Fibroblast of lung (primary cell): Measurements from ENCODE around the gene LARP1.

Experiments
- CTCF ChIP-seq, 2 donors: IDR thresholded peaks in 1 of 2; conservative IDR thresholded peaks in 1 of 2; 1 replicate in 1 of 2; 2 replicates in 1 of 2; pipeline ENCODE4 v1.5.1; 2011 to 2012; ENCODE audit warnings: low read length in 2 of 2, control low read depth in 1 of 2, inconsistent platforms in 1 of 2, low read depth in 1 of 2, mild to moderate bottlenecking in 1 of 2
- EZH2 ChIP-seq: IDR thresholded peaks from 2 replicates; pipeline ENCODE4 v1.5.1; 2012; ENCODE audit warnings: low read length, control low read depth, mild to moderate bottlenecking; ENCODE audit errors: missing control alignments

GRCh38 chr5:154844809-154845208, 89.6 kb downstream of the LARP1 start:
- TF ChIP-seq CTCF (conservative IDR thresholded peaks at IDR 0.05 in 1 of 2, IDR thresholded peaks at IDR 0.05 in 1 of 2; ENCODE audit: low read depth in 1 of 2, low read length in 2 of 2) (no peak), EZH2 (no peak)
